Measurements from ENCODE around the gene ALG3. TPM values are rescaled to one million over a fixed set of nuclear protein-coding genes. Genes with fewer than 3 reads are reported as not detected.

ALG3 gene
- total RNA-seq, 1 donor from 2014 or later = 33.8 TPM

DNA sequence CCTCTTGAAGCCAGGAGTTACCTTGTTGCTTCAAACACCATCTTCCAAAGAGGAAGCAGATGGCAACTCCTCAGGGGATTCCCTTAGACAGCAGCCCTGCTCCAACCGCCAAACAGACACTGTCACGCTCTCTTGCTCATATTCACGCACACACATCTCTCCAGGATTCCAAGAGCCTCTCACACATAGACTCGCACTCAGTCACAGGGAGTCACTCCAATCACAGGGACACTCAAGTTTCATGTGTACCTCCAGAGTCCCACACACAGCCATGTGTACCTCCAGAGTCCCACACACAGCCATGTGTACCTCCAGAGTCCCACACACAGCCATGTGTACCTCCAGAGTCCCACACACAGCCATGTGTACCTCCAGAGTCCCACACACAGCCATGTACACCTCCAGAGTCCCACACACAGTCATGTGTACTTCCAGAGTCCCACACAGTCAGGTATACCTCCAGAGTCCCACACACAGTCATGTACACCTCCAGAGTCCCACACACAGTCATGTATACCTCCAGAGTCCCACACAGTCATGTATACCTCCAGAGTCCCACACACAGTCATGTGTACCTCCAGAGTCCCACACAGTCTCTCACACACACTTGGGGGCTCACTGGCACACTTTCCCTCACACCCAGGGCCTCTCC, 13.3 kb downstream of the ALG3 start:
- Histone ChIP-seq H3K9me3 (no peaks in the 10 kb centered on the region), H3K27me3 (peaks cover 22% of the 10 kb centered on the region), H3K36me3 (no peaks in the 10 kb centered on the region), H3K4me1 (no peaks in the 10 kb centered on the region), H3K27ac (no peak overlapping the region), H3K4me3 (no peak overlapping the region)
- ATAC-seq (no peak), DNase-seq (no peak)
- TF ChIP-seq, protein P1, sequence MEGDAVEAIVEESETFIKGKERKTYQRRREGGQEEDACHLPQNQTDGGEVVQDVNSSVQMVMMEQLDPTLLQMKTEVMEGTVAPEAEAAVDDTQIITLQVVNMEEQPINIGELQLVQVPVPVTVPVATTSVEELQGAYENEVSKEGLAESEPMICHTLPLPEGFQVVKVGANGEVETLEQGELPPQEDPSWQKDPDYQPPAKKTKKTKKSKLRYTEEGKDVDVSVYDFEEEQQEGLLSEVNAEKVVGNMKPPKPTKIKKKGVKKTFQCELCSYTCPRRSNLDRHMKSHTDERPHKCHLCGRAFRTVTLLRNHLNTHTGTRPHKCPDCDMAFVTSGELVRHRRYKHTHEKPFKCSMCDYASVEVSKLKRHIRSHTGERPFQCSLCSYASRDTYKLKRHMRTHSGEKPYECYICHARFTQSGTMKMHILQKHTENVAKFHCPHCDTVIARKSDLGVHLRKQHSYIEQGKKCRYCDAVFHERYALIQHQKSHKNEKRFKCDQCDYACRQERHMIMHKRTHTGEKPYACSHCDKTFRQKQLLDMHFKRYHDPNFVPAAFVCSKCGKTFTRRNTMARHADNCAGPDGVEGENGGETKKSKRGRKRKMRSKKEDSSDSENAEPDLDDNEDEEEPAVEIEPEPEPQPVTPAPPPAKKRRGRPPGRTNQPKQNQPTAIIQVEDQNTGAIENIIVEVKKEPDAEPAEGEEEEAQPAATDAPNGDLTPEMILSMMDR (IDR thresholded peaks at IDR 0.05) = no peak
- intact Hi-C loops (cut with DNase I) = no loop called here

DNA sequence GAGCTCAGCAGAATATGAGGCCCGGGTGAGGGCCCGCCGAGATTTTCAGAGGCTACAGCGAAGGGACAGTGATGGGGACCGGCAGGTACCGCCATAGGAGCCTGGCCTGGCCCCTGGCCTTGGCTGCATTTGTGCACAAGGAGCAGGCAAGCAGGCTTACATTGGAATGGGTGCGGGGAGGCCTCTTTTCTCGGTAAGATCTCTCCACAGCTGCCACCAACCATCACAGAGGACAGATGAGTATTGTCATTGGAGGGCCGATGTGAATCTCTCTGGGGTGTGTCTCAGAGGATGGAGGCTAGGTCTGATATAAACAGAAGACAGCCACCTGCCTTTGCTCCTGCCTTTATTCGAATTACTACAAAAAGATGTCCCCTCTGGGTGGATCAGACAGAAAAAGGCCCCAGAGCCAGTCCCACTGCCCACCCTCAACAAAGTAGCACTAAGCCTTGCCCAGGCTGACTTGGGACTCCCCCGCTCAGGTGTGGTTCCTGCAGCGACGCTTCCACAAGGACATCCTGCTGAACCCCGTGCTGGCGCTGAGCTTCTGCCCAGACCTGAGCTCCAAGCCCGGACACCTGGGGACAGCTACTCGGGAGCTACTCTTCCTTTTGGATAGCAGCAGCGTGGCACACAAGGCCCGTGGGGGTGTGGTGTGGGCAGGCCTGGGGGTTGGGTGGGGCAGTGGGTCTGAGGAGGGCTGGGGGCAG, 13.9 kb downstream of the ALG3 start:
- H3K27me3 ChIP-seq = peaks cover 29% of the 10 kb centered on the region
- no peaks in the 10 kb centered on the region for H3K9me3 ChIP-seq
- DNase-seq (no peak), ATAC-seq (no peak)
- no peaks in the 10 kb centered on the region for H3K36me3 ChIP-seq
- H3K4me3 ChIP-seq = no peak overlapping the region
- TF ChIP-seq, protein P1 (IDR thresholded peaks at IDR 0.05) = no peak
- intact Hi-C loops (cut with DNase I) = no loop called here
- no peak overlapping the region for H3K27ac ChIP-seq
- H3K4me1 ChIP-seq = peaks cover 5% of the 10 kb centered on the region

DNA sequence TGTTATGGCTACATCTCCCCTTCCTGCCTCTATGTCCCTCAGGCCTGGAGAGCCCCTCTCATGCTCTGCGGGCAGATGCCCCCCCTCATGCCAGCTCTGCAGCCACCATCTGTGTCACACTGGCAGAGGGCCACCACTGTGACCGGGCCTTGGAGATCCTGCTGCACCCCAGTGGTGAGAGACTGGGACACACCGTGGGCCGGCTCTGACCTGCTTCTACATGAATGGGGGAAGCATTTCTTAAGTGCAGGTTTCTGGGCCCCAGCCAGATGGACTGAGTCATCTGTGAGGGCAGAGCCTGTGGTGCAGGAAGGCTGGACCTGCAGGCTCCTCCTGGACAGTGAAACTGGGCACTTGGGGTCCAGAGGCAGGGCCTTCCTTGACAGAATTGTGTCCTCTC, 14.5 kb downstream of the ALG3 start:
- DNase-seq = peak; percentile 80
- TF ChIP-seq, protein P1 (IDR thresholded peaks at IDR 0.05) = no peak
- peaks cover 9% of the 10 kb centered on the region for H3K4me1 ChIP-seq
- H3K36me3 ChIP-seq = no peaks in the 10 kb centered on the region
- no peak overlapping the region for H3K27ac ChIP-seq
- peaks cover 35% of the 10 kb centered on the region for H3K27me3 ChIP-seq
- intact Hi-C loops (cut with DNase I) = no loop called here
- H3K9me3 ChIP-seq = no peaks in the 10 kb centered on the region
- peak; percentile 19 for ATAC-seq
- no peak overlapping the region for H3K4me3 ChIP-seq

DNA sequence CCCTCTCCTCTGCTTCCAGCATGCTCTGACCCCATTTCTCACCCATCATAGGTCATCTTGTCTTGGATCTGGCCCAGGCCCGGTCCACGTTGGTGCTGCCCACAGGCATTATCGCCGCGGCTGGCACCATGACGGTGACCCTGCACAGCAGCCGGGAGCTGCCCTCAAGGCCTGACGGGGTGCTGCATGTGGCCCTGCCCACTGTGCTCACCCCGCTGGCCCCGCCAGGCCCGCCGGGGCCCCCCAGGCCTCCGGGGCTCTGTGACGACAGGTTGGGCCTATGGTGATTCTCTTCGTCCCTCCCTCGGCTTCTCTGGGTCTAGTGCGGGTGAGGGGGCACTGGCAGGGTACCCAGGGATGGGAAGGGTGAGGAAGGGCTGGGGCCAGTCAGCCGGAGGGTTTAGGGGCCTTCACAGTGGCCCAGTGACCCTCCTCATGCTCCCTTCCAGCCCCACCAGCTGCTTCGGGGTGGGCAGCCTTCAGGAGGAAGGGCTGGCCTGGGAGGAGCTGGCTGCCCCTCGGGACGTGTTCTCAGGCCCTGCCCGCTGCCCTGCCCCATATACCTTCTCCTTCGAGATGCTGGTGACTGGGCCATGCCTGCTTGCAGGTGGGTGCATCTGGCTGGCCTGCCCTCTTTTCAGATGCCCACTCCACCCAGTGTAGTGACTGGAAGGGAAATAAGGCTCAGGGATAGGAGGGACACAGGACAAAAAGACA, 15.5 kb downstream of the ALG3 start:
- Histone ChIP-seq H3K36me3 (no peaks in the 10 kb centered on the region), H3K27ac (no peak overlapping the region), H3K4me1 (peaks cover 9% of the 10 kb centered on the region), H3K4me3 (no peak overlapping the region), H3K27me3 (peaks cover 36% of the 10 kb centered on the region), H3K9me3 (no peaks in the 10 kb centered on the region)
- intact Hi-C loops (cut with DNase I) = no loop called here
- ATAC-seq (no peak), DNase-seq (no peak)
- TF ChIP-seq, protein P1 (IDR thresholded peaks at IDR 0.05) = no peak

DNA sequence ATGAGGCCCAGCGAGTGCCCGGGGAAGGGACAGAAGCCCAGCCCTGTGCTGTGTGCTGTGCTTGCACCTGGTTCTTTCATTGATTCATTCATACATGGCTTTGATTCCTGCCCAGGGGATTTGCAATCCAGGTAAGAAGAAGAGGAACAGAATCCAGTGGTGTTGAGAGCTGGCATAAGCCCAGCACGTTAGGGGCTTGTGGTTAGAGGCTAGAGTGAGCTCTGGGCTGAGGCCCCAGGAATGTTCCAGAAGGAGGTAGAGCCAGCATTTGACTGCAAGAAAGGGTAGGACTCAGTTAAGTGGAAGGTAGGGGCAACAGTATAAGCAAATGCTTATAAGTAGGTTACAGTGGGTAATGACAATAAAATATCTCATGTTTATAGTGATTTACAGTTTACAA, 17.1 kb downstream of the ALG3 start:
- TF ChIP-seq, protein P1 (IDR thresholded peaks at IDR 0.05) = no peak
- Histone ChIP-seq H3K27me3 (peaks cover 36% of the 10 kb centered on the region), H3K36me3 (no peaks in the 10 kb centered on the region), H3K9me3 (no peaks in the 10 kb centered on the region), H3K4me3 (no peak overlapping the region), H3K27ac (no peak overlapping the region), H3K4me1 (peaks cover 9% of the 10 kb centered on the region)
- ATAC-seq = no peak
- DNase-seq = no peak
- intact Hi-C loops (cut with DNase I) = no loop called here

All from upper lobe of right lung (tissue), 1 donor.